Measurements from ENCODE around the gene ZNF423. TPM values are rescaled to one million over a fixed set of nuclear protein-coding genes. Genes with fewer than 3 reads are reported as not detected.

ZNF423 gene
- total and polyA plus RNA-seq, 9 of the 15 experiments (the other 6 are each of a cell fraction or from before 2014, with no cell fraction given), result not detected

DNA sequence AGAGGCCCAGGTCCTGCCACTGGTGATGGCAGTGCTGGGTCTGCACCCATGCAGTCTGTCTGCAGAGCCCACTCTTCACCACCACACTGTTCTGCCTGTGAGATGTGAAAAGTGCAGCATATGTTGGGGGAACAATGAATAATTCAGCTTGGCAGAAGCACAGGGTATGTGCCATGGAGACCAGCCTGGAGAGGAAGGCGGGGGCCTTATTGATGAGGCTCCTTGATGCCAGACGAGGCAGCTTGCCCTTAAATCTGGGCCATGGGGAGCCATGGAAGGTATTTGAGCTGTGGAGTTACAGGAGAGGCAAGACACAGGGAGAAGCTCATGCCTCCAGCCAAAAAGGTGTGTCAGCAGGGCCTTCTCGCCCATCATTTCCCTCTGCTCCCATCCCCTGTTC, 357.6 kb downstream of the ZNF423 start (continued):
- TF ChIP-seq FOSL1 (tag; conservative IDR thresholded peaks at IDR 0.05) (no peak), PHF8 (IDR thresholded peaks at IDR 0.05; ENCODE audit: borderline replicate concordance, low read length) (no peak)
- TF ChIP-seq, protein P1, sequence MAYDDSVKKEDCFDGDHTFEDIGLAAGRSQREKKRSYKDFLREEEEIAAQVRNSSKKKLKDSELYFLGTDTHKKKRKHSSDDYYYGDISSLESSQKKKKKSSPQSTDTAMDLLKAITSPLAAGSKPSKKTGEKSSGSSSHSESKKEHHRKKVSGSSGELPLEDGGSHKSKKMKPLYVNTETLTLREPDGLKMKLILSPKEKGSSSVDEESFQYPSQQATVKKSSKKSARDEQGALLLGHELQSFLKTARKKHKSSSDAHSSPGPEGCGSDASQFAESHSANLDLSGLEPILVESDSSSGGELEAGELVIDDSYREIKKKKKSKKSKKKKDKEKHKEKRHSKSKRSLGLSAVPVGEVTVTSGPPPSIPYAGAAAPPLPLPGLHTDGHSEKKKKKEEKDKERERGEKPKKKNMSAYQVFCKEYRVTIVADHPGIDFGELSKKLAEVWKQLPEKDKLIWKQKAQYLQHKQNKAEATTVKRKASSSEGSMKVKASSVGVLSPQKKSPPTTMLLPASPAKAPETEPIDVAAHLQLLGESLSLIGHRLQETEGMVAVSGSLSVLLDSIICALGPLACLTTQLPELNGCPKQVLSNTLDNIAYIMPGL (CRISPR knock-in tag; IDR thresholded peaks at IDR 0.05), result no peak

DNA sequence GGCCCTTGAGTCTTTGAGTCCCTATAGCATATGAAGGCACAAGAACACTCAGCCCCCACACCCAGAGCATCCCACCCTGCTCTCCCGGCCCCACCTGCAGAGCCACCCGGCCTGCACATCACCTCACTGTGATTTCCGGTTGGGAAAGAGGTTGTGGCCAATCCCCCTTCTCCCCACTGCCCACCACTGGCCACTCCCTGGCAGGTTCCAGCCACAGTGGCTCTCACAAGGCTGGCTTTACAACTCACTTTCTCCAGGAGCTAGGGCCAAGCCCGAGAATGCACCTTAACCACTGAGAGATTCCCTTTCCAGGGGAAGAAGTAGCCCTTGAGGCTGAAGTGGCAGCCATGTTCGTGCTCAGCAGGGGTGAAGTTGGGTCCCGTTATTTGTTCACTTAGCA, 358.4 kb downstream of the ZNF423 start:
- FAIRE-seq (no peak), DNase-seq (ENCODE audit: extremely low read depth in 1 of 4, low spot score in 3 of 4) (no peak), ATAC-seq (no peak)
- in situ Hi-C loops (cut with MboI) (no loop called here), intact Hi-C loops (cut with micrococcal nuclease) (no loop called here)
- Histone ChIP-seq H3K9me3 (replicated peaks; ENCODE audit: control insufficient read depth, insufficient read depth, low read depth, low read length) (no peaks in the 10 kb centered on the region), H3K27me3 (ENCODE audit: control insufficient read depth in 2 of 2, insufficient read depth in 2 of 2, low read length in 2 of 2) (peaks cover 2 to 33% of the 10 kb centered on the region in 2 experiments; a peak in 4 of 5 replicates), H2AFZ (ENCODE audit: low read depth, low read length) (no peak overlapping the region), H3K4me1 (replicated peaks in 1 of 2; ENCODE audit: control insufficient read depth in 2 of 2, insufficient read depth in 2 of 2, low read length in 2 of 2) (peaks cover 0 to 5% of the 10 kb centered on the region in 2 experiments; a peak in 1 of 5 replicates), H3K4me3 (no peak overlapping the region), H3K36me3 (ENCODE audit: control insufficient read depth, insufficient read depth, low read length) (no peaks in the 10 kb centered on the region), H3K9me1 (ENCODE audit: control insufficient read depth, insufficient read depth, low read length) (no peaks in the 10 kb centered on the region), H3K9ac (ENCODE audit: insufficient read depth in 1 of 2, low read depth in 2 of 2, low read length in 2 of 2) (no peak overlapping the region), H3K4me2 (ENCODE audit: insufficient read depth, low read length) (no peak overlapping the region), H3K27ac (ENCODE audit: extremely low read depth, low read depth, low read length) (no peak overlapping the region), H4K20me1 (replicated peaks; ENCODE audit: control insufficient read depth, insufficient read depth, low read length) (no peaks in the 10 kb centered on the region), H3K79me2 (ENCODE audit: control insufficient read depth, insufficient read depth, low read length) (no peaks in the 10 kb centered on the region)
- 0% methylated on average over 3 of the region's 6 CpGs for WGBS (ENCODE audit: insufficient coverage, low coverage, missing lambda C conversion rate)
- CTCF ChIA-PET (ENCODE audit: low intra/inter-chr PET ratio), result no interaction called here
- no TSS peak for BruUV-seq (replicated peaks)
- POLR2A ChIA-PET, result no interaction called here
- no peak for TF ChIP-seq EWSR1 (IDR thresholded peaks at IDR 0.05; ENCODE audit: borderline replicate concordance, low read depth, partially characterized antibody)
- no peak for TF ChIP-seq ZBTB1 (CRISPR knock-in tag; IDR thresholded peaks at IDR 0.05; ENCODE audit: borderline replicate concordance, low read depth)
- no peak for TF ChIP-seq ZNF445 (CRISPR knock-in tag; IDR thresholded peaks at IDR 0.05; ENCODE audit: low read depth)
- no peak for TF ChIP-seq TCFL5 (CRISPR knock-in tag; conservative IDR thresholded peaks at IDR 0.05)
- no peak for TF ChIP-seq CREM (IDR thresholded peaks at IDR 0.05; ENCODE audit: low read depth)
- no peak for TF ChIP-seq EZH2 (IDR thresholded peaks at IDR 0.05; ENCODE audit: borderline replicate concordance, low read depth, low read length)
- TF ChIP-seq EGR1 (conservative IDR thresholded peaks at IDR 0.05), result no peak
- no peak for TF ChIP-seq TBL1XR1 (IDR thresholded peaks at IDR 0.05; ENCODE audit: low read length in 2 of 2)
- no peak for TF ChIP-seq POU5F1 (IDR thresholded peaks at IDR 0.05; ENCODE audit: borderline replicate concordance, low read depth, low read length, partially characterized antibody)
- TF ChIP-seq GTF2A2 (tag; IDR thresholded peaks at IDR 0.05), result no peak
- TF ChIP-seq, protein P2, sequence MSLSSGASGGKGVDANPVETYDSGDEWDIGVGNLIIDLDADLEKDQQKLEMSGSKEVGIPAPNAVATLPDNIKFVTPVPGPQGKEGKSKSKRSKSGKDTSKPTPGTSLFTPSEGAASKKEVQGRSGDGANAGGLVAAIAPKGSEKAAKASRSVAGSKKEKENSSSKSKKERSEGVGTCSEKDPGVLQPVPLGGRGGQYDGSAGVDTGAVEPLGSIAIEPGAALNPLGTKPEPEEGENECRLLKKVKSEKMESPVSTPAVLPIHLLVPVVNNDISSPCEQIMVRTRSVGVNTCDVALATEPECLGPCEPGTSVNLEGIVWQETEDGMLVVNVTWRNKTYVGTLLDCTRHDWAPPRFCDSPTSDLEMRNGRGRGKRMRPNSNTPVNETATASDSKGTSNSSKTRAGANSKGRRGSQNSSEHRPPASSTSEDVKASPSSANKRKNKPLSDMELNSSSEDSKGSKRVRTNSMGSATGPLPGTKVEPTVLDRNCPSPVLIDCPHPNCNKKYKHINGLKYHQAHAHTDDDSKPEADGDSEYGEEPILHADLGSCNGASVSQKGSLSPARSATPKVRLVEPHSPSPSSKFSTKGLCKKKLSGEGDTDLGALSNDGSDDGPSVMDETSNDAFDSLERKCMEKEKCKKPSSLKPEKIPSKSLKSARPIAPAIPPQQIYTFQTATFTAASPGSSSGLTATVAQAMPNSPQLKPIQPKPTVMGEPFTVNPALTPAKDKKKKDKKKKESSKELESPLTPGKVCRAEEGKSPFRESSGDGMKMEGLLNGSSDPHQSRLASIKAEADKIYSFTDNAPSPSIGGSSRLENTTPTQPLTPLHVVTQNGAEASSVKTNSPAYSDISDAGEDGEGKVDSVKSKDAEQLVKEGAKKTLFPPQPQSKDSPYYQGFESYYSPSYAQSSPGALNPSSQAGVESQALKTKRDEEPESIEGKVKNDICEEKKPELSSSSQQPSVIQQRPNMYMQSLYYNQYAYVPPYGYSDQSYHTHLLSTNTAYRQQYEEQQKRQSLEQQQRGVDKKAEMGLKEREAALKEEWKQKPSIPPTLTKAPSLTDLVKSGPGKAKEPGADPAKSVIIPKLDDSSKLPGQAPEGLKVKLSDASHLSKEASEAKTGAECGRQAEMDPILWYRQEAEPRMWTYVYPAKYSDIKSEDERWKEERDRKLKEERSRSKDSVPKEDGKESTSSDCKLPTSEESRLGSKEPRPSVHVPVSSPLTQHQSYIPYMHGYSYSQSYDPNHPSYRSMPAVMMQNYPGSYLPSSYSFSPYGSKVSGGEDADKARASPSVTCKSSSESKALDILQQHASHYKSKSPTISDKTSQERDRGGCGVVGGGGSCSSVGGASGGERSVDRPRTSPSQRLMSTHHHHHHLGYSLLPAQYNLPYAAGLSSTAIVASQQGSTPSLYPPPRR (CRISPR knock-in tag; IDR thresholded peaks at IDR 0.05; ENCODE audit: borderline replicate concordance), result no peak
- TF ChIP-seq CEBPG (CRISPR knock-in tag; IDR thresholded peaks at IDR 0.05), result no peak
- TF ChIP-seq CEBPG (tag; conservative IDR thresholded peaks at IDR 0.05 in 1 of 2, IDR thresholded peaks at IDR 0.05 in 1 of 2), result no peak
